IPS-NIHi7 (cell line): ENCODE data around the gene ZDHHC12.
A peak's percentile ranks its signal among the peaks of the same experiment; 100 is the strongest.

Experiments used
- DNase-seq: peaks from one replicate; pipeline ENCODE4 v3.0.0; 2012; ENCODE audit warnings: mixed read lengths; ENCODE audit errors: extremely low spot score

The ZDHHC12 gene

DNA sequence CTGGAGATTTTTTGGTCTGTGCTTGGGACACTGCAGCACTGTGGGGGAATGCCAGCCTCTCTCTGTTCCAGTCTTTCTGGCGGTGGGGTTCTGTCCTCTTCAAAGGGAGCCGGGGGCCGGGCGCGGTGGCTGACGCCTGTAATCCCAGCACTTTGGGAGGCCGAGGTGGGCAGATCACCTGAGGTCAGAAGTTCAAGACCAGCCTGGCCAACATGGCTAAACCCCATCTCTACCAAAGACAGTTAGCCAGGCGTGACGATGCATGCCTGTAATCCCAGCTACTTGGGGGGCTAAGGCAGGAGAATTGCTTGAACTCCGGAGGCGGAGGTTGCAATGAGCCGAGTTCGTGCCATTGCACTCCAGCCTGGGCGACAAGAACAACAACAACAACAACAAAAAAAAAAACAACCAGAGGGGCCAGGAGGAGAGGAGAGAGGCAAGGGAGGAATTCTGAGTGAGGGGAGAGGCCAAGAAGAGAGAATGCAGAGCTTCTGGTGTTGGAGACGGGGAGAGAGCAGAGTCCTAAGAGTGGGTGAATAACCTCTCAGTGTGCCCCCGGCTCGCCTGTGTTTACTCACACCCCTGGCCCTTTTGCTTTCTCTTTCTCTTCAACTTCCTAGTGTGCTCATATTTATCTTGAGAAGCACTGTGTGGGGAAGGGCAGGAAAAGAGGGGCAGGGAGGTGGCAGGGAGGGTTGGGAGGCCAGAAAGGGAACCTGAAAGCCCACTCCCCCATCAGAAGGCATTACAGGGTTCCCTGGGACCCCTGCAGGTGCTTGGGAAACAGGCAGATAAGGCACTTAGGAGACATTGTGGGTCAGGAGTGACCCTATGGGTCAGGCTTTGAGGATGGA, 38.1 kb downstream of the ZDHHC12 start:
- DNase-seq = peak; percentile 4

DNA sequence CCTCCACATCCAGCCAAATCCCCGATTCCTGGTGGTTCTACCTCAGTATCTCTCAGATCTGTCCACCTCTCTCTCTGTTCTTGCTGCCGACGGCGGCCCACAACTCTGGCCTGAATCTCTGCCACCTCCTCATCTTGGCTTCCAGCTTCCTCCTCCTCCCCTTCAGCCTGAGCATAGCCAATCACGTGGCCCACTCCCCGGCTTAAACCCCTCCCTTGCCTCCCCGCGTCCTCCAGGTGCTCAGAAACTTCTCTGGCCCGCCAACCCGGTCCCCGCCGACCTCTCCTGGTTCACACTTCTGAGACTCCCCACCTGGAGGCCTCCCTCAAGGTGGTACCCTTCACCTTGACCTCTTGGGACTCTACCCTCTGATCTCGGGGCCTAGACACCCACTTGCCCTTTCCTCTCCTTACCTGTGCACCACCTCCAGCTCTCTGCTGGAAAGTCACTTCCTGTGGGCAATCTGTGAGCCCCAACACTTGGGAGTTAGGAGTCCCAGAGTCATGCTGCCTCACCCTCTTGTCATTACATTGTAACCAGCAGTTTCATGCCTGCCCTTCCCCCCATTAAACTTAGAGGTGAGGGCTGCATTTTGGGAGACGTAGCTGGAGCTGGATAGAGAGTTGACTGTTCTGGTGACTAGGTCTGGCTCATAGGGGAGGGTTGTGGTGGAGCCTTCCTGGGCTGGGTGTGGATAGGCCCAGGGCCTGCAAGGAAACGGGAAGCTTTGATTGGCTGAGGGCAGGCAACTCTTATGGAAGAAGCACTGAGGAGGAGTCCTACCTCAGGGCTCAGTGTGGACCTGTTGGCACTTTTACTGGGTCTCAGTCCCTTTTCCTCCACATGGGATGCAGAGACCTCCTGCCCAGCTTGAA, 39.4 kb downstream of the ZDHHC12 start:
- DNase-seq = peak; percentile 79

DNA sequence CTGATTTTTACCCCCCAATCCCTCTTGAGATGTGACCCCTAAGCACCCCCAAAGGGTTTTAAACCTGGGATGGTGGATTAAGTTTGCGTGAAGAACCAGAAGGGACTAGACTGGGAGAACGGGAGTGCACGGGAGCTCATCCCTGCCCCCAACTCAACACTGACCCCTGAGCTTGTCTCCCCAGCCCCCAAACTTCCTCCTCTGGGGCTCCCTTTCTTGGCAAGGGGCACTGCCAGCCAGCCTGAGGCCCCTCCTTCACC, 39.9 kb downstream of the ZDHHC12 start:
- DNase-seq = no peak

DNA sequence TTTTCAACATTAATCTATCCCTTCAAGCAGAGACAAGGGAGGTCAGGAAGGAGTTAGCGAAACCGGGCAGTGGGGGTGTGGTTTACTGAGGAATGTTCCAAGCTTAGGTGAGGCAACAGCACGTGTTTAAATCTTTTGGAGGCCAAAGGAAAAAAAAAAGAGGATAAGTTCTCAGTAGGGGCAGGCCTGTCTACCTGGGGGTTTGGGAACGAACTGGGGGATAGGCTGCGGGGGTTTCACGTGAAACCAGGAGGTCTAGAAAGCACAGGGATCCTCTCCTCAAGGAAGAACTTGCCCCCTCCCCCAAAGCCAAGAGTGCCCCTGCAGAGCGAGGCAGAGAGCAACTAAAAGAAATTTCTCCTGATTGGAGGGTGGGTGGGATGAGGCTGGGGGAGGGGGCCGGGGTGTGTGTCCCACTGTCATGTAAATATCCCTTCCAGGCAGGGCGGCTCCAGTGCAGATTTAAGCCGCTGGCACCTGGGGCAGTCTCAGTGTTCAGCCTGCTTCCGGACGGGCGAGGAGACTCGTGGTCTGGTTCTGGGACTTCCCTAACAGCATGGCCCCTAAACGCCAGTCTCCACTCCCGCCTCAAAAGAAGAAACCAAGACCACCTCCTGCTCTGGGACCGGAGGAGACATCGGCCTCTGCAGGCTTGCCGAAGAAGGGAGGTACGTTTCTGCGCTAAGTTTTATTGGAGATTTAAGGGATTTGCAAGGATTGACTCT, 40.4 kb downstream of the ZDHHC12 start:
- DNase-seq = peak; percentile 95

DNA sequence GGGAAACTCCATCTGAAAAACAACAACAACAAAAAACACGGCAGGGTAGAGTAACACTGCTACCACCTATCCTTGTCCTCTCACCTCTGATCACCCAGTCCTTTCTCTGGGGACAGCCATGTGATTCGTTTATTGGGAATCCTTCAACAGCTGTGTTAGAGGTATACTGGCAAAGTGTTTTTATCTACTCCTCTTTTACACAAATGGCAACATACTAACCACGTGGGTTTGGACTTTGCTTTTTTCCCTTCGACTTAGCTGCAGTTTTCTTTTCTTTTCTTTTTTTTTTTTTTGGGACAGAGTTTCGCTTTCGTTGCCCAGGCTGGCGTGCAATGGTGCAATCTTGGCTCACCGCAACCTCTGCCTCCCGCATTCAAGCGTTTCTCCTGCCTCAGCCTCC, 46.1 kb downstream of the ZDHHC12 start:
- no peak for DNase-seq

DNA sequence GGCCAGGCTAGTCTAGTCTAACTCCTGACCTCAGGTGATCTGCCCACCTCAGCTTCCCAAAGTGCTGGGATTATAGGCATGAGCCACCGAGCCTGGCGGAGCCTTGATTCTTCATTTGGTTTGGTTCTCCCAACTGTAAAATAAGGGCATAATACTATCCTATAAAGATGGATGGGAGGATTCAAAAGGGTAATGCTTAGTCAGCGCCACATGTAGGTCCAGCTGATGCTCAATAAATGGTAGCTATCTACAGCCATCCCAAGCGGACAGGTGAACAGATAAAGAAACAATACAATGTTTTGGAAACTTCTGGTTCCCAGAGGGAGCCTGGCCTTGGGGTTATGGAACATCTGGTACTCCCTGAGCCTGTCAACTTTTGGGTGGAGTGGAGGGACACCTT, 48.5 kb downstream of the ZDHHC12 start:
- DNase-seq = no peak
